Pulmonary artery endothelial cell (primary cell): ENCODE results near the gene CLPTM1L. TPM values are rescaled to one million over a fixed set of nuclear protein-coding genes. Genes with fewer than 3 reads are reported as not detected.

Source experiments
- DNase-seq: peaks from one replicate; pipeline ENCODE4 v3.0.0-alpha.2; 2011; ENCODE audit warnings: low read depth, low spot score
- total RNA-seq: library from RNA; depleted of rRNA; stranded (reverse); fragments of >200 nt; gene quantifications from 2 replicates; pipeline ENCODE4 v1.2.3, GENCODE V29; 2014

Gene CLPTM1L
- total RNA-seq, 1 donor from 2014 or later = 343 TPM

DNA sequence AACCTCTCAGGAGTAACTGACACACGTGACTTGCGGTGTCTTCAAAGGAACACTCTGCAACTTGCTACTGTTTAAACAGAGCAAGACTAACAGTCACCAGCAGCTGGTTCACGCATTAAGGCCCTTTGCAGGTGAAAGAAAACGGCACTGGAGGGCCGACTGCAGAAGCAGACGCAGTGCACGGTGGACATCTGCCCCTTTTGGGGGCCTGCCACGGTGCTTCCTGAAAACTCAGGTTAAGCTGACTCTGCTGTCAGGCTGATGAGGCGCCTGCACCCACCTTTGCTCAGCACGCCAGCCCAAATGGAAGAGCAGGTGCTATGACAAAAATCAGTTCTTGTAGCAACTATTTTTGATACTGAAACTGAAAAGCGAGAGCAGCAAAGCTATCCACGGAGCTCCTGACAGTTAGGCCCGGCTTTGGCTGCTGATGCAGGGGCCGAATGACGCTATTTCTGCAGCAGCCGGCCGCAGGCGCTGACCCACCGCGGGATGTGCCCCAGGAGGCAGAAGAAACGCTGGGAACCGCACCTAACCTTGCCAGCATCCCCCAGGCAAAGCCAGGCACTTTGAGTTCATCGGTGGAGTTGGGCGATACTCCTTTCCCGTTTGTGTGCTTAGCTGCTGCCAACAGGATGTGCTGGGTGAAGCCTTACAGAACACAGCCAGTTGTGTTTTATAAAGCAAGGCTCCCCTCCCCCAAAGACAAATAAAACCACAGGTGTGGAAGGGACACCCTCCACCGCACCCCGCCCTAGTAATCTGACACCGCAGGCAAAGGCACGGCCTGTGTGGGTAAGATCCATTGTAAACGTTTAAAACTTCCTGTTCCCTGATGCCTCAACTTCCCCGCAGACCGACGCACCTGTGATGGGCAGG, 29.0 kb downstream of the CLPTM1L start:
- no peak for DNase-seq

DNA sequence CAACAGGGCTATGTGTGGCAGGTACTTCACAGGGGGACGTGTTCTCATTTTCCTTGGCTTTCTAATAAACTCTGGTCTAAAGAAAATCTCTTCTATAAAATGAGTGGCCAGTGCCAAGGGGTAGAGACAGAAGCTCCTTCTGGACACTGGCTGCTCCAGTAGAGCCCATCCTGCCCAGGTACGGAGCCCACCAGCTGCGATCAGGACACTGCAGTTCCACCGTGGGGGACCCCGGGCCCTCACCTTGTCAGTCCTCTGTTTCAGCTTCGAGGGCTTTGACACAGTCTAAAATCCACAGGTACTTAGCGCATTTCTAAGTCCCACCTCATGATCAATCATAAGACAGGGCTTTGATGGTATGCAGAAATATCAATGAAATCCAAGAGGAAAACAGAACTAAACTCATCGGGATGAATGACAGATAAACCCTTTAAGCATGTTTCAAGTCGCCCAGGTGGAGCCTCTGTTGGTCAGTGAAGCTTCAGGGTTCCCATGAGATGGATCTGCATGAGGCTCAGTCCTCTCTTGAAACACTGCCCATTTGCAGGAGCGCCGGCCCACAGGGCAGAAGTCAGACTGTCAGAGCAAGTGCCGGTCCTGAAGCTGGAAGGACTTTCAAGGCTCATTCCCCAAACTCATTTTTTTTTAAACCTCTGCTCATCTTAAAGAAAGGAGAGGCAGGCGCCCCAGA, 29.7 kb downstream of the CLPTM1L start:
- DNase-seq = no peak

DNA sequence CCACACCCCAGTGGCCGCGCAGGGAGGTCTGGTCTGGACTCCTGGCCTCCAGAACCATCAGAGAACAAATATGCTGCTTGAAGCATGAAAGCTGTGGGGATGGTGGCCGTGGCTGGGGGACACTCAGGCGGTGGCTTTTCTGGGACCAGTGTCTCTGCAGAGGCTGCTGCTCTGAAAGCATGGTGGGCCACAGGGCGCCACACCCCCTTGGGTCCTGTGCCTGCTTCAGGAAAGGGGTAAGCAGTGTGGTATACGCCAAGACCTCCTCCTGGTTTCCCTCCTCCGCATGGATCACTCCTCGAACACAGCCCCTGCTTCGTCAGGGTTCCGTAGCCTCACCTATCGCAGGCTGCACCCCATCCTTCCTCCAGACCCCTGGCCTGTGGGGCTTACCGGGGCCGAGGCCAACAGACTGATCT, 30.3 kb downstream of the CLPTM1L start:
- no peak for DNase-seq

DNA sequence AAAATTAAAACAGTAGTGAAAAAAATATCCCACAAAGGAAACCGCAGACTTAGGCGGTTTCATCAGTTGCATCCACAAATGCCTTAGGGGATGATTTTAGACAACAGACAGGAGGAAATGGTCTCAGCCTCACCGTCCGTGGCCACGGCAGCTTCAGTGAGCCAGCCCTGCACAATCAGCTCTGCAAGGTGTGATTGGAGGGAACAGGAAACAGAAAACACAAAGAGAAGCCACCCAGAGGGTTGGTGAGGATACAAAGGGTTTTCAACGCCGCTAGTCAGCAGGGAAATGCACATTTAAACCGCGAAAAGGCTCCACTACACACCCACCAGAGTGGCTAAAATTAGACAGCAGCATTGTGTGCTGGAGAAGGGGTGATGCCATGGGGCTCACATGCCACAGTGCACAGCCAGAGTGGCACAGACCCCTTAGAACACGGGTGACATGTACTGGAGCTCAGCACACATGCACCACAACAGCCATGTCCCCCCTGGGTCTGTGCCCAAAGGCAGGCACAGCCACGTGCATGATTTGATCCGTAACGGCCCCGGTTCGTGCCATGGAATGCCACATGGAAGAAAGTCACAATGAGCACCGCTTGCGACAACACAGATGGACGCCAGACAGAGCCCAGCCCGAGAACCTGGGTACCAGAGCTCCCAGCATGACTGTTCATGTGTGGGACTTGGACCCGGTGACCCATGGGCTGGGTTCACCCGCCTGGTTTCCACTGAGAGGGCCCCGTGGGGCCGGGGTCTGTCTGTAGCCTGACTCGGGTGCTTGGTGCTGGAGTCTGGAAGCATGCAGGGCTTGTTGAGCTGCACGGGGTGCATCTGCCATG, 31.7 kb downstream of the CLPTM1L start:
- no peak for DNase-seq

DNA sequence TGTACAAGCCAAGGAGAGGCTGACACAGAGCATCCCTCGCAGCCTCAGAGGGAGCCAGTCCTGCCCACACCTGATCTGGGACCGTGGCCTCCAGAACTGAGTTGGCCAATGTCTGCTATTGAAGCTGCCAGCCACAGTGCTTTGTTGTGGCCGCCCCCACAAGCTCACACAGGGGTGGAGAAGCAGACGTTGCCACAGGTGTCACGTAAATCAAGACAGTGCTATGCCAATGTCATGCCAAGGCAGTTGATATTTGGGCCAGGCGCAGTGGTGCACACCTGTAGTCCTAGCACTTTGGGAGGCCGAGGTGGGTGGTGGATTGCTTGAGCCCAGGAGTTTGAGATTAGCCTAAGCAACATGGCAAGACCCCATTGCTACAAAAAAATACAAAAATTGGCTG, 32.7 kb downstream of the CLPTM1L start:
- no peak for DNase-seq

DNA sequence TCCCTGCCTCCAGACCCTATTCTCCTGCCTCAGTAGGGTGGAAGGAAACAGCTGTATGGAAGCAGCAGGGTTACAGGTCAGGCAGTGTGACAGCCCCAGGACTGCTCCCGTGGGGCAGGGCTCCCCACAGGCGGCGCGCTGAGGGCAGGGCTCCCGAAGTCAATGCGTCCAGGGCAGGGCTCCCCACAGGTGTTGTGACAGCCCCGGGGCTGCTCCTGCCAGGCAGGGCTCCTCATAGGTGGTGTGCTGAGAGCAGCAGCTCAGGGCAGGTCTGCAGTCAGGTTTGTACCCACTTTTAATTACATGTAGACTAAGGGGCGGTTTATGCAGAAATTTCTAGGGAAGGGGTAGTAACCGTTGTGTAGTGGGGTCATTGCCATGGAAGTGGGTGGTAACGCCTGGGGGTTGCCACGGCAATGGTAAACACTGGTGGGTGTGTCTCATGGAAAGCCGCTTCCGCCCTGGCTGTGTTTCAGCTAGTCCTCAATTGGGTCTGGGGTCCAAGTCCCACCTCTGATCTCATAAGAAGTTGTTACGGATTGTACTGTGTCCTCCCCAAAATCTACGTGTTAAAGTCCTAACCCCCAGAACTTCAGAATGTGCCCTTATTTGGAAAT, 33.4 kb downstream of the CLPTM1L start:
- DNase-seq = no peak

DNA sequence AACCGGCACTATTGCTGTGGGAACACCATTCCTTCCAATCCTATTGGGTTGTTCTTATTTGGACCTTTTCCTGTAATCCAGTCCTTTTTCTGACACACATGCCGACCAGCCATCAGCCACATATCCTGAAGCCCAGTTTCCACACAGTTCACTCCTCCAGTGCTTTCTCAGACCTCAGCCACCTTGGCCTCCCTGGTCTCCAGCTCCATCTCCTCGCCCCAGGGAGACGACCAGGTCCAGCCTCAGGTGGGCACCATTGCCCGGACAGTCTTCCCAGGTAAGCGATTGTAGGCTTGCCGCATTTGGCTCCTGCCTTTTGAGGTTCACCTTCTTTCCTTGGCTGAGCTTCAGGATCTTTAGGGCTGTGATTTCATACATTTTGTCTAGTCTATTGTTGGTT, 34.8 kb downstream of the CLPTM1L start:
- no peak for DNase-seq

DNA sequence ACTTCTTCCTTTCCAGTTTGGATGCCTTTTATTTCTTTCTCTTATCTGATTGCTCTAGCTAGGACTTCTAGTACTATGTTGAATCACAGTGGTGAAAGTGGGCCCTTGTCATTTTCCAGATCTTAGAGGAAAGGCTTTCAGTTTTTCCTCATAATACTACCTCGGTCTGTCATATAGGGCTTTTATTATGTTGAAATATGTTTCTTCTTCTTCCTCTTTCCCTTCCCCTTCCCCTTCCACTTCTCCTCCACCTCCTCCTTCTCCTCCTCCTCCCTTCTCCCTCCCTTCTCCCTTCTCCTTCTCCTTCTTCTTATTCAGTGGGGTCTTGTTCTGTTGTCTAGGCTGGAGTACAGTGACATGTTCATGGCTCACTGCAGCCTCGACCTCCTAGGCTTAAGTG, 40.9 kb downstream of the CLPTM1L start:
- no peak for DNase-seq

DNA sequence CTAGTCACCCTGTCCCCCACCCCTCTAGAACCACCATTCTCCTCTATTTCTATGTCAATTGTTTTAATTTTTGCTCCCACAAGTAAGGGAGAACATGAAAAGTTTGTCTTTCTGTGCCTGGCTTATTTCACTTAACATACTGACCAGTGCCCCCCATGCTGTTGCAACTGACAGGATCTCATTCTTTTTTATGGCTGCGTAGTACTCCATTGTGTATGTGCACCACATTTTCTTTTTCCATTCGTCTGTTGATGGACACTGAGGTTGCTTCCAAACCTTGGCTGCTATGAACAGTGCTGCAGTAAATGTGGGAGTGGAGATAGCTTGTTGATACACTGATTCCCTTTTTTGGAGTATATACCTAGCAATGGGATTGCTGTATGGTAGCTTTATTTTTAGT, 42.6 kb downstream of the CLPTM1L start:
- no peak for DNase-seq

DNA sequence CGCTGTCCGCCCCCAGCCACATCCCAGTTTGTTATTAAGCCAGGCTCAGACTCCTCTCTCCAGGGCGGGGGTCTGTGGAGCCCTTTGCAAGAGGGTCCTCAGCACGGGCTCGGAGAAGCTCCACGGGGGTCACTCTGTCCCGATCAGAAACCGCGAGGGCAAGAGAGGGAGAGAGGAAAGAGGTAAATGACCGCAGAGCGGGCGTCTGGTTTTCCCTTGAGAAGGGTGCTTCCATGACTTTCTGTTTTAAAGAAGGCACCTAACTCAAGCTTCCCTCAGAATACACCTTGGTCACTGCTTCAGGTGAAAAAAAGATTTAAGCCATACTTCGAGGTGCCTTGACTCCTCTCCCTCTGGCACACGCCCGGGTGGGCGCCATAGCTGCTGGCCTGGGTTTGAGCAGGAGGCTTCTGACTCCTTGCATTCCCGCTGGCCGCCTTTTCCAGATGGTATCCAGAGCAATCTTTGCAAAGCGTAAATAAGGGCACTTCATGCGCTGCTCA, 44.3 kb downstream of the CLPTM1L start:
- DNase-seq = no peak

DNA sequence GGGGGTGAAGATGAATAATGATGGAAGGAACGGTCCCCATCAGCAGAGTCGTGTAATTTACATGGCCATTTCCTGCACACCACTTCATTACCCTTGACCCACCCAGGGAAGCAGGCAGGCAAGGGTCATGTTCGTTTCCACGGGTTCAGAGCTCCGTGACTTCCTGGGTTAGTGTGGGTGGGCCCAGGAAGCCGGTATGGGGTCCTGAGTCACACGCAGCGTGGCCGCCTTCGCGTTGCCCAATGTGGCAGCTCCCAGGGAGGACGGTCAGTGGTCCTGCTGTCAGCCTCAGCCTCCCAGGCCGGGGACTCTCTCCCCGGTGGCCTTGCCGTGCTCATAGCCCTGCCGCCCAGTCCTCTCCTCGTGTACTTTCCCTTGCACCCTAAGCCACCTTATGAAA, 44.9 kb downstream of the CLPTM1L start:
- DNase-seq = no peak

DNA sequence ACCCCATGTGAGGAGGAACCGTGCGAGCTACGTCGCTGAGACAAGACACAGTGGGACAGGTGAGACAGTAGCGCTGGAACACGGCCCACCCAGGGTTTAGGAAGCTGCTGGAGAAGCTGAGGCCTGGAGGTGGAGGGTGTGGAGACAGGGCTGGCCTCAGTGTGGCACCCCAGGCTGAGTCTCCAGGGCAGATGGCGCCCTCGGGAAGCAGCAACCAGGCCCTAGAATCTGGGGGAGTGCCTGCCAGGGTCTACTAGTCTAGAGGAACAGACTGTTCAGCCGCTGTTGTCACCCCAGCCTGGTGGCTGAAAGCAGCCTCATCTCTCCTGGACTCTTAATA, 45.4 kb downstream of the CLPTM1L start:
- no peak for DNase-seq

DNA sequence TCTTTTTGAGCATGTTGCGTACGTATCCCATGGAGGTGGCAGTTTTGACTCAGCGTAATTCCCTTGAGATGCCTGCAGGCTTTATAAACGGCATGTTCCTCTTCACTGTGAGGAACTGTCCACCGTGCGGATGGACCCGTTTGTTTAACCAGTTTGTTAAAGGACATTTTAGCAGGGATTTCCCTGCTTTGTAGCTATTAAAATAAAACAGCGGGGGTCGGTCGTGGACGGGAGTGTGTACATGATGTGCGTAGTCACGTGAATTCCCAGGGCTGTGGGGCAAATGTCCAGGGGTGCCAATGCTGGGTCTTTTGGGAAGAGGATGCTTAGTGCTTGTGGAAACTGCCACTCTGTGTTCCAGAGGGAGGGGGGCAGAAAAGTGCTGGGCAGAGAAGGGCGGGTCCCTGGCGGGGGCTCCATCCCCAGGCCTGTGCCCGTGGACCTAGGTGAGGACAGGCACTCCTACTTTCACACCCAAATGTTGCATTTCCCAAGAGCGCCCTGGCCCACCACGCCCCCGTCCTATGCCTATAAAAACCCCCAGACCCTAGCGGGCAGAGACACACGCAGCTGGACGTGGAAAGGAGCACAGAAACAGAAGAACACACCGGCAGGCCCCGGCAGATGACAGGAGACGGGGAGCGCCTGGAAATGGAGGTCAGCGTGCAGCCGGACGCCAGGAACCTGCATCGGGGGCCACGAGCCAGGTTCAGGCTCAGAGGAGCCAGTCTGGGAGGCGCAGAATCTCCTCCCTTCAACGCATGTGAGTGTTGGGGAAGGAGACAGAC, 46.0 kb downstream of the CLPTM1L start:
- DNase-seq = no peak

DNA sequence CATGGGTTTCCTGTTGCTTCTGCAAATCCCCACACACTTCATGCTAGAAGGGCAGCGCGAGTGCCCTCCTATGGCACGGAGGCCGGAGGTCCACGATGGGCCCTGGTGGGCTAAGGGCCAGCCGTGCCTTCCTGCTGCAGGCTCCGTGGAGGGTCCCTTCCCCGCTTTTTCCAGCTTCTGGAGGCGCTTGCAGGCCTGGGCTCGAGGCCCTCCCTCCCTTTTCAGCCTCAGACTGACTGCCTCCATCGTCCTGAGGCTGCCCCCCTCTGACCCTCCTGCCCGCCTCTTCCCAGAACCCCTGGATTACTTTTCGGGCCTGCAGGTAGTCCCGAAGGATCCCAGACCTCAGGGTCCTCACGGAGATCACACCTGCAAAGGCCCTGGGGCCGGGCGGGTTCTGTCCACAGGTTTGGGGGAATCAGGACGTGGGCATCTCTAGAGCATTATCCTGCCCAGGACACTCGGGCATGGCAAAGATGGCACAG, 46.8 kb downstream of the CLPTM1L start:
- no peak for DNase-seq

DNA sequence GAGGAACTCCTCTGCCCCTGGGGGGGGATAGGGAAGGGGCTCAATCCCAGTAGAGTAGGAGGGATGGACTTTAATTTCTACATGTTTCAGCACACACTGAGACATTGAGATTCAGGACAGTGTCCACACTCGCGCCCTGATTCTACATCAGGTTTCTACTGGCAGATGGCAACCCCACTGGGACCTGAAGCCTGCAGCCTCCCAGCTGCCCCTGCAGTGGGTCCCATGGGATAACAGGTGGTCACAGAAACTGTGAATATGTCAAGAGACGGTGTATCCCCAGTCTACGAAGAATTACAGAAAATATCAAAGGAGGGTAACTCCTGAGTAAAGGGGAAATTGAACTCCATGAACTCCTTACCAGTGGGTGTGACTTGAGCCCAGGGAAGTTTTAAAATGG, 47.7 kb downstream of the CLPTM1L start:
- DNase-seq = no peak

DNA sequence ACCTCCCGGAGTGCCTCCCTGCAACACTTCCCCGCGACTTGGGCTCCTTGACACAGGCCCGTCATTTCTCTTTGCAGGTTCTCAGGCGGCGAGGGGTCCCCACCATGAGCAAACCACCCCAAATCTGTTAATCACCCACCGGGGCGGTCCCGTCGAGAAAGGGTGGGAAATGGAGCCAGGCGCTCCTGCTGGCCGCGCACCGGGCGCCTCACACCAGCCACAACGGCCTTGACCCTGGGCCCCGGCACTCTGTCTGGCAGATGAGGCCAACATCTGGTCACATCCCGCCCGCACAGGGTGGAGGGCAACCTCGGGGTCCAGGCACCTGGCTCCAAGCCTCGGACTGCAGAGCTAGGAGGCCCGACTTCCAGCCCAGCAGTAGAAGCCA, 49.3 kb downstream of the CLPTM1L start:
- no peak for DNase-seq

DNA sequence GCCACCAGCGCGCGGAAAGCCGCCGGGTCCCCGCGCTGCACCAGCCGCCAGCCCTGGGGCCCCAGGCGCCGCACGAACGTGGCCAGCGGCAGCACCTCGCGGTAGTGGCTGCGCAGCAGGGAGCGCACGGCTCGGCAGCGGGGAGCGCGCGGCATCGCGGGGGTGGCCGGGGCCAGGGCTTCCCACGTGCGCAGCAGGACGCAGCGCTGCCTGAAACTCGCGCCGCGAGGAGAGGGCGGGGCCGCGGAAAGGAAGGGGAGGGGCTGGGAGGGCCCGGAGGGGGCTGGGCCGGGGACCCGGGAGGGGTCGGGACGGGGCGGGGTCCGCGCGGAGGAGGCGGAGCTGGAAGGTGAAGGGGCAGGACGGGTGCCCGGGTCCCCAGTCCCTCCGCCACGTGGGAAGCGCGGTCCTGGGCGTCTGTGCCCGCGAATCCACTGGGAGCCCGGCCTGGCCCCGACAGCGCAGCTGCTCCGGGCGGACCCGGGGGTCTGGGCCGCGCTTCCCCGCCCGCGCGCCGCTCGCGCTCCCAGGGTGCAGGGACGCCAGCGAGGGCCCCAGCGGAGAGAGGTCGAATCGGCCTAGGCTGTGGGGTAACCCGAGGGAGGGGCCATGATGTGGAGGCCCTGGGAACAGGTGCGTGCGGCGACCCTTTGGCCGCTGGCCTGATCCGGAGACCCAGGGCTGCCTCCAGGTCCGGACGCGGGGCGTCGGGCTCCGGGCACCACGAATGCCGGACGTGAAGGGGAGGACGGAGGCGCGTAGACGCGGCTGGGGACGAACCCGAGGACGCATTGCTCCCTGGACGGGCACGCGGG, 49.9 kb downstream of the CLPTM1L start, which contains the start of gene TERT:
Gene TERT, minus strand, starts transcription at position 234 of the 815 bp plus-strand sequence. Its CDS starts 79 bp downstream, at position 155.
- DNase-seq = no peak

DNA sequence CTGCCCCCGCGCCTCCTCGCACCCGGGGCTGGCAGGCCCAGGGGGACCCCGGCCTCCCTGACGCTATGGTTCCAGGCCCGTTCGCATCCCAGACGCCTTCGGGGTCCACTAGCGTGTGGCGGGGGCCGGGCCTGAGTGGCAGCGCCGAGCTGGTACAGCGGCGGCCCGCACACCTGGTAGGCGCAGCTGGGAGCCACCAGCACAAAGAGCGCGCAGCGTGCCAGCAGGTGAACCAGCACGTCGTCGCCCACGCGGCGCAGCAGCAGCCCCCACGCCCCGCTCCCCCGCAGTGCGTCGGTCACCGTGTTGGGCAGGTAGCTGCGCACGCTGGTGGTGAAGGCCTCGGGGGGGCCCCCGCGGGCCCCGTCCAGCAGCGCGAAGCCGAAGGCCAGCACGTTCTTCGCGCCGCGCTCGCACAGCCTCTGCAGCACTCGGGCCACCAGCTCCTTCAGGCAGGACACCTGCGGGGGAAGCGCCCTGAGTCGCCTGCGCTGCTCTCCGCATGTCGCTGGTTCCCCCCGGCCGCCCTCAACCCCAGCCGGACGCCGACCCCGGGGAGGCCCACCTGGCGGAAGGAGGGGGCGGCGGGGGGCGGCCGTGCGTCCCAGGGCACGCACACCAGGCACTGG, 50.6 kb downstream of the CLPTM1L start:
- no peak for DNase-seq
